ENCODE results near the gene A4GALT. TPM values are rescaled to one million over a fixed set of nuclear protein-coding genes. Genes with fewer than 3 reads are reported as not detected.
"Not testable (repeated sequence)": the region's sequence is repeated elsewhere in the genome, so short reads cannot be mapped to it uniquely, and the experiment has no call there.

A4GALT gene
- total RNA-seq, 1 donor from 2014 or later: 16.9 TPM

- DNase-seq (no peak), ATAC-seq (ENCODE audit: low read depth) (no peak)
- intact Hi-C loops (cut with micrococcal nuclease): no loop called here
- H3K27ac Mint-ChIP-seq: no peak overlapping the region
- no peaks in the 10 kb centered on the region for H3K9me3 Mint-ChIP-seq
- TF ChIP-seq, protein P1, sequence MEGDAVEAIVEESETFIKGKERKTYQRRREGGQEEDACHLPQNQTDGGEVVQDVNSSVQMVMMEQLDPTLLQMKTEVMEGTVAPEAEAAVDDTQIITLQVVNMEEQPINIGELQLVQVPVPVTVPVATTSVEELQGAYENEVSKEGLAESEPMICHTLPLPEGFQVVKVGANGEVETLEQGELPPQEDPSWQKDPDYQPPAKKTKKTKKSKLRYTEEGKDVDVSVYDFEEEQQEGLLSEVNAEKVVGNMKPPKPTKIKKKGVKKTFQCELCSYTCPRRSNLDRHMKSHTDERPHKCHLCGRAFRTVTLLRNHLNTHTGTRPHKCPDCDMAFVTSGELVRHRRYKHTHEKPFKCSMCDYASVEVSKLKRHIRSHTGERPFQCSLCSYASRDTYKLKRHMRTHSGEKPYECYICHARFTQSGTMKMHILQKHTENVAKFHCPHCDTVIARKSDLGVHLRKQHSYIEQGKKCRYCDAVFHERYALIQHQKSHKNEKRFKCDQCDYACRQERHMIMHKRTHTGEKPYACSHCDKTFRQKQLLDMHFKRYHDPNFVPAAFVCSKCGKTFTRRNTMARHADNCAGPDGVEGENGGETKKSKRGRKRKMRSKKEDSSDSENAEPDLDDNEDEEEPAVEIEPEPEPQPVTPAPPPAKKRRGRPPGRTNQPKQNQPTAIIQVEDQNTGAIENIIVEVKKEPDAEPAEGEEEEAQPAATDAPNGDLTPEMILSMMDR (IDR thresholded peaks at IDR 0.05): no peak
- POLR2A ChIA-PET: no interaction called here
- CTCF ChIA-PET: no interaction called here
- H3K36me3 Mint-ChIP-seq (ENCODE audit: low read depth): no peaks in the 10 kb centered on the region
- no peak overlapping the region for H3K4me3 Mint-ChIP-seq
- peaks cover 2% of the 10 kb centered on the region for H3K27me3 Mint-ChIP-seq
- no peaks in the 10 kb centered on the region for H3K4me1 Mint-ChIP-seq
Observed at GRCh38 chr22:42734406-42734805, 13.7 kb upstream of the A4GALT start.

- H3K4me1 Mint-ChIP-seq; H3K4me3 Mint-ChIP-seq; POLR2A ChIA-PET; H3K27ac Mint-ChIP-seq; intact Hi-C loops (cut with micrococcal nuclease); ATAC-seq (ENCODE audit: low read depth); CTCF ChIA-PET; DNase-seq; H3K36me3 Mint-ChIP-seq (ENCODE audit: low read depth); H3K9me3 Mint-ChIP-seq; H3K27me3 Mint-ChIP-seq: not testable (repeated sequence)
Observed at GRCh38 chr22:42733394-42733793, 12.7 kb upstream of the A4GALT start.

- peaks cover 2% of the 10 kb centered on the region for H3K27me3 Mint-ChIP-seq
- ChIA-PET CTCF (no interaction called here), POLR2A (no interaction called here)
- H3K27ac Mint-ChIP-seq: no peak overlapping the region
- peaks cover 6% of the 10 kb centered on the region for H3K4me1 Mint-ChIP-seq
- ATAC-seq (ENCODE audit: low read depth): no peak
- H3K9me3 Mint-ChIP-seq: no peaks in the 10 kb centered on the region
- H3K4me3 Mint-ChIP-seq: no peak overlapping the region
- TF ChIP-seq, protein P1 (IDR thresholded peaks at IDR 0.05): no peak
- intact Hi-C loops (cut with micrococcal nuclease): no loop called here
- no peak for DNase-seq
- no peaks in the 10 kb centered on the region for H3K36me3 Mint-ChIP-seq (ENCODE audit: low read depth)
Observed at GRCh38 chr22:42732081-42732480, 11.4 kb upstream of the A4GALT start.

DNA sequence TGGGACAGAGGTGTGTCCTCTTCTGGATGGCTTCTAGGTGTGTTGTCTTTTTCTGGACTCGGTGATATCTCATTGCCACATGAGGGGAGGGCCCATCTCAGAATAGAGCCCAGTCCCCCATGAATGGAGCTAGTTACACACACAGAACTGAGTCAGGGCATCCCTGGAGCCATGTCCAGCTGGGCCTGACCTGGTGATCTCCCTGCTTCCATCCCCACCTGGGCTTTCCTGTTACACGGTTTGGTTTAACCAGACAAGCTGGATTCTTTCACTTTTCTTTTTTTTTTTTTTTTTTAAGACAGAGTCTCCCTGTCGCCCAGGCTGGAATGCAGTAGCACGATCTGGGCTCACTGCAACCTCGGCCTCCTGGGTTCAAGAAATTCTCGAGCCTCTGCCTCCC lies 6.1 kb upstream of the A4GALT start:
- POLR2A ChIA-PET: interaction anchor here (0.6 to 0.7 kb wide), 2 partner anchors 28 to 134 kb away, joined by 5 read pairs; no protein-coding TSS in a partner anchor
- Mint-ChIP-seq H3K36me3 (ENCODE audit: low read depth) (no peaks in the 10 kb centered on the region), H3K9me3 (no peaks in the 10 kb centered on the region), H3K4me1 (peaks cover 7% of the 10 kb centered on the region), H3K27me3 (peaks cover 14% of the 10 kb centered on the region), H3K4me3 (no peak overlapping the region), H3K27ac (no peak overlapping the region)
- TF ChIP-seq, protein P1 (IDR thresholded peaks at IDR 0.05): no peak
- intact Hi-C loops (cut with micrococcal nuclease): loop anchor here (10.0 kb wide), 1 partner anchor 48 kb away; no protein-coding TSS in a partner anchor
- DNase-seq (no peak), ATAC-seq (ENCODE audit: low read depth) (no peak)
- CTCF ChIA-PET: no interaction called here

DNA sequence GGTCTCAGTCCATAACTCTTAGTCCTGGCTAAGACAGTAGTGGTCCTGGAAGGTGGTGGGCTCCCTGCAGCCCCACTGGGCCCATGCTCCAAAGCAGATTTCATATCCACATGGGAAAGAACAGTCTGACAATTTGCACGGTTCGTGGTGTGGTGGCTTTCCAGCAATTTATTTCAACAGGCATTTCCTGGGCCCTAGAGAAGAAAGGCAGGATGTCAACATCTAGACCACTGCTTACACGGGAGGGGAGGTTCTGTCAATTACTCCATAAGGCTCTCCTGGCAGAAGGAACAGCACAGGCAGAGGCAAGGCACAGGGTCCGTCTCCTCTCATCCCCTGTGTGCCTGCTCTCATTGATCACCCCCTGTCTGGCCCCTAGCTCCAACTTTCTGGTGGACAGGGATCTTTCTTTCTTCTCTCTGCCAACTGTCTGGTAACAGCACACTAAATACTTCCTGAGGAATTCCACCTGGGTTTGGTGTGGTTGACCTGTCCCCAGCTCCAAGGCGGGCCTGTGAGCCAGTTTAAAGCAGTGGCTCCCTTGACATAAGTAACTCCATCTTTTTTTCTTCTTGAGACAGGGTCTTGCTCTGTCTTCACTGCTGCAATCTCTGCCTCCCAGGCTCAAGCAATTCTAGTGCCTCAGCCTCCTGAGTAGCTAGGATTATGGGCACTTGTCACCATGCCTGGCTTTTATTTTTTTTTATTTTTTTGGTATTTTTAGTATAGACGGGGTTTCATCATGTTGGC lies 5.1 kb upstream of the A4GALT start:
- Mint-ChIP-seq H3K36me3 (ENCODE audit: low read depth) (peaks cover 1% of the 10 kb centered on the region), H3K4me1 (peaks cover 16% of the 10 kb centered on the region), H3K27ac (no peak overlapping the region), H3K9me3 (no peaks in the 10 kb centered on the region), H3K27me3 (peaks cover 23% of the 10 kb centered on the region), H3K4me3 (no peak overlapping the region)
- no peak for DNase-seq
- ChIA-PET POLR2A (interaction anchor here (0.6 kb wide), 1 partner anchor 22 kb away, joined by 3 read pairs; no protein-coding TSS in a partner anchor), CTCF (no interaction called here)
- ATAC-seq (ENCODE audit: low read depth): no peak
- TF ChIP-seq, protein P1 (IDR thresholded peaks at IDR 0.05): no peak
- intact Hi-C loops (cut with micrococcal nuclease): loop anchor here (10.0 kb wide), 1 partner anchor 49 kb away; no protein-coding TSS in a partner anchor

All from activated B cell treated with CpG ODN at 0.5 μM for 24 hours (primary cell).